Hepatocyte (in vitro differentiated cells): ENCODE data around the gene SESN1.

ENCODE experiments used
- CTCF ChIP-seq: fragments of 200-600 bp; sonication (generic); IDR thresholded peaks from 2 replicates; pipeline ENCODE4 v1.5.1; 2016; ENCODE audit warnings: antibody characterized with exemption, mild to moderate bottlenecking; ENCODE audit not compliant: poor library complexity
- EZH2 ChIP-seq: fragments of 200-600 bp; sonication (generic); IDR thresholded peaks from 2 replicates; pipeline ENCODE4 v1.6.1; 2016; ENCODE audit warnings: antibody characterized with exemption, mild to moderate bottlenecking, borderline replicate concordance

- TF ChIP-seq CTCF (no peak), EZH2 (no peak)
These were observed 26.8 kb upstream of the SESN1 start for GRCh38 chr6:109121411-109121810.
